Measurements from ENCODE around the gene GINS2.

- TF ChIP-seq CTCF (conservative IDR thresholded peaks at IDR 0.05), result no peak
- TF ChIP-seq ZFX (IDR thresholded peaks at IDR 0.05), result no peak
Observed at GRCh38 chr16:85648805-85649204, 39.9 kb downstream of the GINS2 start.
